ENCODE measurements around the gene CDH4.

The CDH4 gene

DNA sequence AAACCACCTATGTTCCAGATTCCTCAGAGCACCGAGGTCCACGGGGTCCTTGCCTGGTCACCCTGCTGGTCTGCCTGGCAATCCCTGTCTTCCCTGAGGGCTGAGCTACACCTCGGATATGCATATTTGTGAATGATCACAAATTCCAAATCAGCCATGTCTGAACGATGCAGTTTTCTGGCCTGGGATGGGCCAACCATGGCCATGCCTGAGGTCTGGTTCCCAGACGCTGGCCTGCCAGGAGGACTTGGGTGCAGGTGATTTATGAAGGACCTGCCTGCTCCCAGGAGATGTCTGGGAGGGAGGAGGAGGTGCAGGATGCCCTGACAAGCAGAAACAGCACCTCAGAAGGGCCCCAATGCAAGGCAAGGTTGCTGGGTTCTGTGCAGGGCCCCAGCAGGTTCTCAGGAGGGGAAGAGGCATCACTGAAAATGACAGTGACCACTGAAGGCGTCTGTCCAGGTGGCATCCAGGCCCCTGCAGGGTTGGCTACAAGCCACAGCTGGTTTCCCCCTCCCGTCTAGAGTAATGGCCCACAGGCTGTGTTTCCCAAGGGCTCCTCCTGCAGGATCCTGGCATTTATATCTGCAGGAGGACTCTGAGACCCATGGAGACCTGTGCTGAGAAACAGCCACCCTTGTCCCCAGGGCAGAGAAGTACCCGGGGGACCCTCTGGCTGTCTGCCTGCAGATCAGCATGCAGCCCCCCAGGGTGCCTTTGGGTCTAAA is 608.4 kb downstream of the CDH4 start:
- Histone ChIP-seq H3K36me3 (ENCODE audit: control insufficient read depth, insufficient read depth, low read length) (no peaks in the 10 kb centered on the region), H3K4me3 (ENCODE audit: low read depth, low read length) (no peak overlapping the region), H3K27me3 (ENCODE audit: control insufficient read depth, insufficient read depth, low read length) (no peaks in the 10 kb centered on the region), H3K9me3 (ENCODE audit: control insufficient read depth, insufficient read depth, low read length) (no peaks in the 10 kb centered on the region), H3K4me1 (ENCODE audit: control insufficient read depth, insufficient read depth, low read length) (no peaks in the 10 kb centered on the region), H3K9ac (ENCODE audit: low read depth, low read length) (no peak overlapping the region)

DNA sequence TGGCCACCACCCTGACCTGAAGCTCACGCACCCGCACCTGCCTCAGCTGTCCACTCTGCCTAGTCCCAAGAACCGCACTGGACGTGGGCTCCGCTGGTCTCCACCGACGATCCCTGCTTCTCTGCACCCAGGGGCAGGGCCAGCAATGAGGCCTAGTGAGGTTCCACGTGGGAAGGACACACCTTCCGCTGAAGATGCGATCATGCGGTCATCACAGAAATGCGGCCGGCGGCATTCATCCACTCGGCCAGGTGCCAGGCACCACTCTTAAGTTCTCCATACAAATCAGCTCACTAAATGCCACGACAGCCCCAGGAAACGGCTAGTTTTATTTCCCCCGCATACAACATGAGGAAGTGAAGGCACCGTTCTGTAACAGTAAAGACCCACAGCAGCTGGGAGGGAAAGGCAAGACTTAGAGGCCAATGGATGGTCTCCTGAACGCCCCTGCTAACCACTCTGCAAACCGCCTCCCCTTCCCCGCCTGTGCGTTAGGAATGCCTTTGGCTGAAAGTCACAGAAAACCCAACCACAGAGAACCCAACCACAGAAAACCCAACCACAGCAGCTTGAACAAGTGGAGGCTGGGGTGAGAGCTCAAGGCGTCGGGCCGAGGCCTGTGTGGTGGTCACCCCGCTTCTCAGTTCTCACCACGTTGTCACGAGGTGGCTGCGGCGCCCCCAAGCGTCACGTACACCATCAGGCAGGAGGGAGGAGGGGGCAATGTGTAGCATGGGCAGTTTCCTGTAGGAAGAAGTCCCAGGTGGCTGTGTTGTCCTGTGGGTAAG is 609.2 kb downstream of the CDH4 start:
- Histone ChIP-seq H3K27me3 (ENCODE audit: control insufficient read depth, insufficient read depth, low read length) (no peaks in the 10 kb centered on the region), H3K4me1 (ENCODE audit: control insufficient read depth, insufficient read depth, low read length) (no peaks in the 10 kb centered on the region), H3K36me3 (ENCODE audit: control insufficient read depth, insufficient read depth, low read length) (no peaks in the 10 kb centered on the region), H3K9ac (ENCODE audit: low read depth, low read length) (no peak overlapping the region), H3K4me3 (ENCODE audit: low read depth, low read length) (no peak overlapping the region), H3K9me3 (ENCODE audit: control insufficient read depth, insufficient read depth, low read length) (no peaks in the 10 kb centered on the region)

DNA sequence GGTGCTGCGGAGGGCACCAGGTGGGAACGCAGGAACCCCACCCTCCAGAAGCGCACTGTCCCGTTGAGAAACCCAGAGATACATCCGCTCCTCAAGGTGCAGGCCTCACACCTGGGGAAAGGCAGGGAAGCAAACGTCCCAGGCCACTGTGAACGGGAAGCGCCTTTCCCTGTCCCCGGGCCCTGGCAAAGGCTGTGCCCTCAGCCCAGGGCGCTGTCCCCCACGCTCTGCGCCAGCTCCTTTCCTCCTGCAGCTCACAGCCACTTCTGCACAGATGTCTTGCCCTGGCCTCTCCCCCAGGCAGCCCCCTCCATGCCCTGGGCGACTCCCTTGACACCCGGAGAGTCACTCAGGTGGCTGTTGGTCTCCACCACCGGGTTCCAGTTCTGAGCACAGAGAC is 609.8 kb downstream of the CDH4 start:
- Histone ChIP-seq H3K4me3 (ENCODE audit: low read depth, low read length) (no peak overlapping the region), H3K36me3 (ENCODE audit: control insufficient read depth, insufficient read depth, low read length) (no peaks in the 10 kb centered on the region), H3K4me1 (ENCODE audit: control insufficient read depth, insufficient read depth, low read length) (no peaks in the 10 kb centered on the region), H3K27me3 (ENCODE audit: control insufficient read depth, insufficient read depth, low read length) (no peaks in the 10 kb centered on the region), H3K9me3 (ENCODE audit: control insufficient read depth, insufficient read depth, low read length) (no peaks in the 10 kb centered on the region), H3K9ac (ENCODE audit: low read depth, low read length) (no peak overlapping the region)

DNA sequence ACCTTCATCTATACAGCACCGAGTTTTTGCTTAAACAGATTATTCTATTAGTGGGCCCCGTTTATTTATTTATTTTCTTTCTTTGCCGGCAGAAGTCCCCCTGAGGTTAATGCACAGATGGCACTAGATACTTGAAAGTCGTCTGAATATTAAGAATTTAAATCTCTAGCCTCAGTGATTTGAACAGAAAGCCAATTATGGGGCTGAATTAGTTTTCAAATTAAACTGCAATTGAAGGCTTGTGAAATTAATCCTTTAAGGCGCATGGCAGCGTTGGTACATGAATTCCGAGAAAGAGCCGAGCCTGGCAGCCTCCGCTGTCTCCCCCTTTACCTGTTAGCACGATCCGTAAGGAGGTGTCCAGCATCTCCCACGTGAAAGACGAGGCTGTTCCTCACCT is 610.8 kb downstream of the CDH4 start:
- no peak overlapping the region for H3K4me3 ChIP-seq (ENCODE audit: low read depth, low read length)
- H3K4me1 ChIP-seq (ENCODE audit: control insufficient read depth, insufficient read depth, low read length), result no peaks in the 10 kb centered on the region
- no peaks in the 10 kb centered on the region for H3K27me3 ChIP-seq (ENCODE audit: control insufficient read depth, insufficient read depth, low read length)
- no peak overlapping the region for H3K9ac ChIP-seq (ENCODE audit: low read depth, low read length)
- H3K36me3 ChIP-seq (ENCODE audit: control insufficient read depth, insufficient read depth, low read length), result no peaks in the 10 kb centered on the region
- no peaks in the 10 kb centered on the region for H3K9me3 ChIP-seq (ENCODE audit: control insufficient read depth, insufficient read depth, low read length)

DNA sequence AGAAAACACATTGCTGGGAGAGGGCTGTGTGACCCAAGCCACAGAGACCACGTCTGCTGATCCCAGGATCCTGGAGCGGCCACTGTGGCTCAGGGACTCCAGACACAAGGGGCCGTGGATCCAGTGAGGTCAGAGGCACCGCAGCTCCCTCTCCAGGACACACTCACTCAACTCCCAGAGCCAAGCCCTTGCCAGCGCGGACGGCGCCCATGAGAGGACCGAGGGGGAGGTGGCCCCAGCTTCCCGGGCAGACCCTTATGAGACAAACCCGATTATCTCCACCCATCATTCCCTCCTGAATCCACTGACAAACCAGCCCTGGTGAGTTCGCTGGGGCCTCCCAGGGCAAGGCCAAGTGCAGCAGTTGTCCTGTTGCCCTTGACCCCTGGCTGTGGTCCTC is 612.4 kb downstream of the CDH4 start:
- no peaks in the 10 kb centered on the region for H3K36me3 ChIP-seq (ENCODE audit: control insufficient read depth, insufficient read depth, low read length)
- H3K9me3 ChIP-seq (ENCODE audit: control insufficient read depth, insufficient read depth, low read length), result no peaks in the 10 kb centered on the region
- H3K9ac ChIP-seq (ENCODE audit: low read depth, low read length), result no peak overlapping the region
- H3K4me1 ChIP-seq (ENCODE audit: control insufficient read depth, insufficient read depth, low read length), result no peaks in the 10 kb centered on the region
- H3K27me3 ChIP-seq (ENCODE audit: control insufficient read depth, insufficient read depth, low read length), result no peaks in the 10 kb centered on the region
- no peak overlapping the region for H3K4me3 ChIP-seq (ENCODE audit: low read depth, low read length)

DNA sequence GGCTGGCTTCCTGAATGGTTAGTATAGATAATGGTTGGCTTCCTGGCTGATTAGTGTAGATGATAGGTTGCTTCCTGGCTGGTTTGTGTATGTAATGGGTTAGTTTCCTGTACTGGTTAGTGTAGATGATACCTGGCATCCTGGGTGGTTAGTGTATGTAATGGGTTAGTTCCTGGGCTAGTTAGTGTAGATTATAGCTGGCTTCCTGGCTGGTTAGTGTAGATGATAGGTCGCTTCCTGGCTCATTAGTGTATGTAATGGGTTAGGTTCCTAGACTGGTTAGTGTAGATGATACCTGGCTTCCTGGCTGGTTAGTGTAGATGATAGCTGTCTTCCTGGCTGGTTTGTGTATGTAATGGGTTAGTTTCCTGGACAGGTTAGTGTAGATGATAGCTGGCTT is 613.3 kb downstream of the CDH4 start:
- Histone ChIP-seq H3K27me3 (ENCODE audit: control insufficient read depth, insufficient read depth, low read length) (no peaks in the 10 kb centered on the region), H3K9me3 (ENCODE audit: control insufficient read depth, insufficient read depth, low read length) (peaks cover under 1% of the 10 kb centered on the region), H3K4me1 (ENCODE audit: control insufficient read depth, insufficient read depth, low read length) (no peaks in the 10 kb centered on the region), H3K4me3 (ENCODE audit: low read depth, low read length) (no peak overlapping the region), H3K36me3 (ENCODE audit: control insufficient read depth, insufficient read depth, low read length) (no peaks in the 10 kb centered on the region), H3K9ac (ENCODE audit: low read depth, low read length) (no peak overlapping the region)

DNA sequence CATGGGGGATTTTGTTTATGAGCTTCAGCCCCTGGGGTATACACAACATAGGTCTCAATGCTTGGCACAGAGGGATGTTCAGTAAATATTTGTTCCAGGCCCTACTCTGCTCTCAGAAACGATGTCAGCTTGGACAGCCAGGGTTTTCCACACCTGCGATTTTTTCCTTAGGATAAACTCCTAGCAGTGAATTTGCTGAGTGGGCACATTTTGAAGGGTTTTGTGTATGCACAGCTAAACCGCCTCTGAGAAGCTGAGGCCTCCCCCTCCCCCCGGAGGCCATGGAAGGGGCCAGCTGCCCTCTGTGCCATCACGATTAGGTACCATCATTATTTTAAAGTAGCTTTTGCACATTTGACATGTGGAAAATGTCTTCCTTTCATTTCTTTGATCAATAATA is 614.1 kb downstream of the CDH4 start:
- no peak overlapping the region for H3K9ac ChIP-seq (ENCODE audit: low read depth, low read length)
- no peaks in the 10 kb centered on the region for H3K4me1 ChIP-seq (ENCODE audit: control insufficient read depth, insufficient read depth, low read length)
- H3K36me3 ChIP-seq (ENCODE audit: control insufficient read depth, insufficient read depth, low read length), result no peaks in the 10 kb centered on the region
- H3K9me3 ChIP-seq (ENCODE audit: control insufficient read depth, insufficient read depth, low read length), result peaks cover 3% of the 10 kb centered on the region
- no peak overlapping the region for H3K4me3 ChIP-seq (ENCODE audit: low read depth, low read length)
- H3K27me3 ChIP-seq (ENCODE audit: control insufficient read depth, insufficient read depth, low read length), result no peaks in the 10 kb centered on the region

DNA sequence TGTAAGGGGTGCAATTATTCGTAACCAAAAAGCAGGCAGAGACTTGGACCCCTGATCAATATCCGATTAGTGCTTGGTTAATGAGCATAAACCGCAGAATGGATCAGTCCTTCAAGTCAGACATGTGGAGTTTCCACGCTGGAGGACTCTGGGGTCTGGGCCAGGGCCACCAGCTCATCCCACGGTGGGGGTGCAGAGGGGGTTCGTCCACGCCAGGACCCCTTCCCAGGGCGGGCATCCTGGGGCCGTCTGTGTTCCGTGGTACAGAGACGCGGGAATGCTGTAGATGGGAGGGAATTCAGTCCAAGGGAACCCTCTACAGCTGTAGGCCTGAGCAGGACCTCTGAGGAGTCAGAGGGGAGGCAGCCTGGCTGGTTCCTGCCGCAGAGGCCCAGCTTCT is 615.9 kb downstream of the CDH4 start:
- no peaks in the 10 kb centered on the region for H3K36me3 ChIP-seq (ENCODE audit: control insufficient read depth, insufficient read depth, low read length)
- H3K4me3 ChIP-seq (ENCODE audit: low read depth, low read length), result no peak overlapping the region
- no peak overlapping the region for H3K9ac ChIP-seq (ENCODE audit: low read depth, low read length)
- no peaks in the 10 kb centered on the region for H3K4me1 ChIP-seq (ENCODE audit: control insufficient read depth, insufficient read depth, low read length)
- H3K27me3 ChIP-seq (ENCODE audit: control insufficient read depth, insufficient read depth, low read length), result no peaks in the 10 kb centered on the region
- H3K9me3 ChIP-seq (ENCODE audit: control insufficient read depth, insufficient read depth, low read length), result peaks cover 6% of the 10 kb centered on the region

DNA sequence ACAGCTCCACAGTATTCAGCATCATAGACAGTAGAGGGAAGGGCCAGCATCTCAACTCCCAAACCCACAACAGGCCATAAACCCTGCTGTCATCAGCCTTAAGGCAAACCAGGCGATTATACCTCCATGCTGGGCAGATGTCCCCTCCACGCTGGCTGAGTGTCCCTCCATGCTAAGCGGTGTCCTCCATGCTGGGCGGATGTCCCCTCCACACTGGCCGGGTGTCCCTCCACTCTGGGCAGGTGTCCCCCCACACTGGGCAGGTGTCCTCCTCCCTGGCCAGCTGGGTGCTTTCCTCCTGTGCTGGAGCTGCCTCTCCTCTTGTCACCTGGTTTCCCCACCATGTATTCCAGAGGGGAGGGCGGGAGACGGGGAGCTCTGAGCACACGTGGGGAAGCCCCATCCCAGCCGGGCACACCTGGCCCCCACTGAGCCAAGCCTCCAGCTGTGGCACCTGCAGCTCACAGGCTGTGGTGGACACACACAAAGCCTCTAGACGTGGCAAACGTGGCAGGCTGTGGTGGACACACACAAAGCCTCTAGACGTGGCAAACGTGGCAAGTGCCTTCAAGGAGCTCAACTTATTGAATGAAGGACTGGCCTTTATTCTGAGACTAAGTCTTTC is 616.5 kb downstream of the CDH4 start:
- H3K4me3 ChIP-seq (ENCODE audit: low read depth, low read length), result no peak overlapping the region
- H3K27me3 ChIP-seq (ENCODE audit: control insufficient read depth, insufficient read depth, low read length), result no peaks in the 10 kb centered on the region
- peaks cover 6% of the 10 kb centered on the region for H3K9me3 ChIP-seq (ENCODE audit: control insufficient read depth, insufficient read depth, low read length)
- H3K4me1 ChIP-seq (ENCODE audit: control insufficient read depth, insufficient read depth, low read length), result no peaks in the 10 kb centered on the region
- H3K9ac ChIP-seq (ENCODE audit: low read depth, low read length), result no peak overlapping the region
- H3K36me3 ChIP-seq (ENCODE audit: control insufficient read depth, insufficient read depth, low read length), result no peaks in the 10 kb centered on the region

DNA sequence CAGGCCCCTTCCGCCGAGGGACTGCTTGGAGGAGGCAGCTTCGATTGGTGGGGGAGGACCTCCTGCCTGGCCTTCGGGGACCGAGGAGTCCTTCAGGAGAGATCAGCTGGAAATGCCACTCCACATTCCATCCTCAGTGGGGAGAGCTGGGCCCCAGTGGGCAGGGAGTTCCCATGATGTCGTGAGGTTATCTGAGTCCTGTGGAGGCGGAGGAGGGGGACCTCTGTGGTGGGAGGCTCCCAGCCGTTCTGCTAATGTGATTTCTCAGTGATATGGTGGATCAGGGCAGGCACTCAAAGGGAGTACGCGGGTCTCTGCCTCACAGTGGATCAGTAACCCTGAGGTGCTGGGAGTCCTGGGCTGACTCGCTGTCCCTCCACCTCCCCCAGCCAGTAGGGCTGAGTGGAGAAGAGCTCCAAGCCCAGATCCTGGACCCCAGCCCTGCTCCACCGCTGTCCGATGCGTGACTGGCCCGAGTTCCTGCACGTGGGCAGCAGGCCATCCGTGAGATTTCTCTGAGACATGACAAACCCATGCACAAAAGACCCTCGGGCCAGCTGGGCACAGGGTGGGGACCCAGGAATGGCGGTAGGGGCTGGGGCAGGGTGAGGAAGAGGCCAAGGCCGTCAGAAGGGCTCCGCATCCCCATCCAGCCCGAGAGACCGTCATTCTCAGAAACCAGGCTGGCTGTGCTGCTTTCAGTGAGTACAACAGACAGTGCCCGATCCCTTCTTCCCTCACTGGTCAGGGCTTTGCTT is 617.9 kb downstream of the CDH4 start:
- no peak overlapping the region for H3K4me3 ChIP-seq (ENCODE audit: low read depth, low read length)
- peaks cover 6% of the 10 kb centered on the region for H3K9me3 ChIP-seq (ENCODE audit: control insufficient read depth, insufficient read depth, low read length)
- H3K27me3 ChIP-seq (ENCODE audit: control insufficient read depth, insufficient read depth, low read length), result no peaks in the 10 kb centered on the region
- no peaks in the 10 kb centered on the region for H3K36me3 ChIP-seq (ENCODE audit: control insufficient read depth, insufficient read depth, low read length)
- no peaks in the 10 kb centered on the region for H3K4me1 ChIP-seq (ENCODE audit: control insufficient read depth, insufficient read depth, low read length)
- H3K9ac ChIP-seq (ENCODE audit: low read depth, low read length), result no peak overlapping the region

DNA sequence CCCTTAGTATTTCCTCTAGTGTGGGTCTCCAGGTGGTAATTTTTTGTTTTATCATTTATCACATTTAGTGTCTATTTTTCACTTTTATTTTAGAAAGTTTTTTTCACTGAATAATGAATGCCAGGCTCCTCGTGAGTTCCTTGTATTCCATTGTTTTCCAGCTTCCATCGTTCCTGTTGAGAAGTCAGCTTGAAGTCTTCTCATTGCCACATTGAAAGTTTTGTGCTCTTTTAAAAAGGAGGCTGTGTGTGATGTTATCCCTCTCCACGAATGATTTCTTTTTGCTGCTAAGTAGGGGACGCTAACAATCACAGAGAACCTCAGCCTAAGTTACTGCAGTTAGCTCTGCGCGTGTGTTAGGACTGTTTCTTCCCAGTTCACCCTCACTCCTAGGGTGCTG is 619.1 kb downstream of the CDH4 start:
- H3K36me3 ChIP-seq (ENCODE audit: control insufficient read depth, insufficient read depth, low read length), result no peaks in the 10 kb centered on the region
- H3K9ac ChIP-seq (ENCODE audit: low read depth, low read length), result no peak overlapping the region
- no peaks in the 10 kb centered on the region for H3K27me3 ChIP-seq (ENCODE audit: control insufficient read depth, insufficient read depth, low read length)
- H3K4me3 ChIP-seq (ENCODE audit: low read depth, low read length), result no peak overlapping the region
- H3K9me3 ChIP-seq (ENCODE audit: control insufficient read depth, insufficient read depth, low read length), result peaks cover 6% of the 10 kb centered on the region
- H3K4me1 ChIP-seq (ENCODE audit: control insufficient read depth, insufficient read depth, low read length), result no peaks in the 10 kb centered on the region
